Trophoblast cell (in vitro differentiated cells and primary cell): ENCODE results near the gene BMP5.

Experiments used
- DNase-seq, 2 donors: peaks; one replicate each; pipeline ENCODE4 v3.0.0-alpha.2; 2016
- H2AFZ ChIP-seq: 2 replicates; pipeline ENCODE4 v1.6.1; 2013; ENCODE audit warnings: low read length, moderate library complexity, mild to moderate bottlenecking; ENCODE audit not compliant: insufficient read depth, poor library complexity
- H2AK5ac ChIP-seq: 2 replicates; pipeline ENCODE4 v1.6.1; 2013; ENCODE audit warnings: mild to moderate bottlenecking, low read length
- H2BK120ac ChIP-seq: 2 replicates; pipeline ENCODE4 v1.6.1; 2013; ENCODE audit warnings: low read length, mild to moderate bottlenecking, moderate library complexity; ENCODE audit not compliant: insufficient read depth, poor library complexity
- H2BK12ac ChIP-seq: 2 replicates; pipeline ENCODE4 v1.6.1; 2013; ENCODE audit warnings: mild to moderate bottlenecking, low read length, moderate library complexity
- H2BK5ac ChIP-seq: 2 replicates; pipeline ENCODE4 v1.6.1; 2013; ENCODE audit warnings: low read length, low read depth, moderate library complexity, mild to moderate bottlenecking; ENCODE audit not compliant: poor library complexity
- H3K14ac ChIP-seq: 2 replicates; pipeline ENCODE4 v1.6.1; 2013; ENCODE audit warnings: mild to moderate bottlenecking, low read length
- H3K18ac ChIP-seq: 2 replicates; pipeline ENCODE4 v1.6.1; 2013; ENCODE audit warnings: mild to moderate bottlenecking, low read length
- H3K23ac ChIP-seq: 2 replicates; pipeline ENCODE4 v1.6.1; 2013; ENCODE audit warnings: low read length
- H3K27ac ChIP-seq: 2 replicates; pipeline ENCODE4 v1.5.1; 2013; ENCODE audit warnings: low read depth, mild to moderate bottlenecking, inconsistent platforms, low read length, moderate library complexity
- H3K27me3 ChIP-seq: 2 replicates; pipeline ENCODE4 v1.6.1; 2013; ENCODE audit warnings: inconsistent platforms, mild to moderate bottlenecking, low read length, moderate library complexity; ENCODE audit not compliant: insufficient read depth
- H3K36me3 ChIP-seq, 2 experiments: 1 replicate in 1 of 2; 2 replicates in 1 of 2; pipeline ENCODE4 v1.6.1; 2013; ENCODE audit warnings: low read length in 2 of 2, mild to moderate bottlenecking in 2 of 2, moderate library complexity in 1 of 2; ENCODE audit not compliant: insufficient read depth in 2 of 2, control insufficient read depth in 1 of 2
- H3K4ac ChIP-seq: 2 replicates; pipeline ENCODE4 v1.6.1; 2013; ENCODE audit warnings: low read depth, mild to moderate bottlenecking, low read length, moderate library complexity
- H3K4me1 ChIP-seq, 2 experiments: 1 replicate in 1 of 2; 2 replicates in 1 of 2; pipeline ENCODE4 v1.6.1; 2013; ENCODE audit warnings: low read length in 2 of 2, mild to moderate bottlenecking in 2 of 2, moderate library complexity in 1 of 2; ENCODE audit not compliant: insufficient read depth in 2 of 2, control insufficient read depth in 1 of 2
- H3K4me2 ChIP-seq: 2 replicates; pipeline ENCODE4 v1.6.1; 2013; ENCODE audit warnings: inconsistent platforms, mild to moderate bottlenecking, low read length, moderate library complexity
- H3K4me3 ChIP-seq: 2 replicates; pipeline ENCODE4 v1.5.1; 2013; ENCODE audit warnings: mild to moderate bottlenecking, low read depth, low read length, inconsistent platforms
- H3K79me1 ChIP-seq: one replicate; pipeline ENCODE4 v1.6.1; 2013; ENCODE audit warnings: low read length
- H3K79me2 ChIP-seq: 2 replicates; pipeline ENCODE4 v1.6.1; 2013; ENCODE audit warnings: low read length, mild to moderate bottlenecking; ENCODE audit not compliant: control insufficient read depth, insufficient read depth, poor library complexity
- H3K9ac ChIP-seq: 2 replicates; pipeline ENCODE4 v1.6.1; 2013; ENCODE audit warnings: mild to moderate bottlenecking, low read length
- H3K9me3 ChIP-seq: 2 replicates; pipeline ENCODE4 v1.6.1; 2013; ENCODE audit warnings: low read depth, mild to moderate bottlenecking, control low read depth, inconsistent platforms, low read length; ENCODE audit not compliant: insufficient read depth
- H4K12ac ChIP-seq: 2 replicates; pipeline ENCODE4 v1.6.1; 2013; ENCODE audit warnings: low read depth, mild to moderate bottlenecking, low read length, moderate library complexity
- H4K8ac ChIP-seq: 2 replicates; pipeline ENCODE4 v1.6.1; 2013; ENCODE audit warnings: low read depth, mild to moderate bottlenecking, low read length, moderate library complexity
- H4K91ac ChIP-seq: one replicate; pipeline ENCODE4 v1.6.1; 2013; ENCODE audit warnings: low read depth, mild to moderate bottlenecking, low read length, moderate library complexity
- WGBS: extraction: QIAGEN DNeasy Blood & Tissue Kit; methylation state at CpG from one replicate; pipeline ENCODE4 v1.1.7; 2013; ENCODE audit warnings: missing lambda C conversion rate; ENCODE audit not compliant: insufficient read length, insufficient coverage; ENCODE audit errors: extremely low coverage; 5-methylcytosine and 5-hydroxymethylcytosine counted together

The BMP5 gene

GRCh38 chr6:55773620-55774216 is 101.7 kb downstream of the BMP5 start:
- H4K8ac ChIP-seq: no peak overlapping the region
- H3K4ac ChIP-seq: no peak overlapping the region
- no peaks in the 10 kb centered on the region for H3K79me2 ChIP-seq
- no peak overlapping the region for H2BK5ac ChIP-seq
- no peak overlapping the region for H3K18ac ChIP-seq
- no peak overlapping the region for H3K9ac ChIP-seq
- H4K12ac ChIP-seq: no peak overlapping the region
- H2BK12ac ChIP-seq: no peak overlapping the region
- no peak overlapping the region for H3K27ac ChIP-seq
- H3K23ac ChIP-seq: no peak overlapping the region
- DNase-seq: no peak
- H3K14ac ChIP-seq: no peak overlapping the region
- no peak overlapping the region for H4K91ac ChIP-seq
- no peaks in the 10 kb centered on the region for H3K27me3 ChIP-seq
- H3K9me3 ChIP-seq: no peaks in the 10 kb centered on the region
- no peaks in the 10 kb centered on the region for H3K4me1 ChIP-seq
- H3K79me1 ChIP-seq: no peaks in the 10 kb centered on the region
- WGBS: no CpG with 5 or more reads among the region's 9 CpGs
- no peak overlapping the region for H2BK120ac ChIP-seq
- H2AFZ ChIP-seq: no peak overlapping the region
- H3K4me2 ChIP-seq: no peak overlapping the region
- no peak overlapping the region for H2AK5ac ChIP-seq
- H3K4me3 ChIP-seq: no peak overlapping the region
- H3K36me3 ChIP-seq: no peaks in the 10 kb centered on the region

GRCh38 chr6:55772730-55773129 is 102.7 kb downstream of the BMP5 start:
- H2BK12ac ChIP-seq: no peak overlapping the region
- no peak overlapping the region for H3K18ac ChIP-seq
- no peak overlapping the region for H3K9ac ChIP-seq
- H3K4ac ChIP-seq: no peak overlapping the region
- no peaks in the 10 kb centered on the region for H3K79me2 ChIP-seq
- H3K9me3 ChIP-seq: no peaks in the 10 kb centered on the region
- no peaks in the 10 kb centered on the region for H3K4me1 ChIP-seq
- H3K14ac ChIP-seq: no peak overlapping the region
- H2BK120ac ChIP-seq: no peak overlapping the region
- no peak overlapping the region for H3K4me3 ChIP-seq
- H2AFZ ChIP-seq: no peak overlapping the region
- no peak overlapping the region for H3K27ac ChIP-seq
- H3K79me1 ChIP-seq: no peaks in the 10 kb centered on the region
- H4K12ac ChIP-seq: no peak overlapping the region
- no peaks in the 10 kb centered on the region for H3K27me3 ChIP-seq
- H3K4me2 ChIP-seq: no peak overlapping the region
- peak in 1 of 2 donors; percentile 7 for DNase-seq
- WGBS: no CpG with 5 or more reads among the region's 3 CpGs
- H2BK5ac ChIP-seq: no peak overlapping the region
- no peaks in the 10 kb centered on the region for H3K36me3 ChIP-seq
- no peak overlapping the region for H2AK5ac ChIP-seq
- no peak overlapping the region for H3K23ac ChIP-seq
- no peak overlapping the region for H4K91ac ChIP-seq
- H4K8ac ChIP-seq: no peak overlapping the region

- Histone ChIP-seq H3K79me2 (no peaks in the 10 kb centered on the region), H2AK5ac (no peak overlapping the region), H3K14ac (no peak overlapping the region), H3K79me1 (no peaks in the 10 kb centered on the region), H3K23ac (no peak overlapping the region), H3K36me3 (no peaks in the 10 kb centered on the region), H3K9ac (no peak overlapping the region), H4K8ac (no peak overlapping the region), H3K27me3 (no peaks in the 10 kb centered on the region), H3K4ac (no peak overlapping the region), H2BK12ac (no peak overlapping the region), H3K27ac (no peak overlapping the region), H3K4me2 (no peak overlapping the region), H3K4me1 (no peaks in the 10 kb centered on the region), H2BK5ac (no peak overlapping the region), H3K18ac (no peak overlapping the region), H2AFZ (no peak overlapping the region), H4K12ac (no peak overlapping the region), H2BK120ac (no peak overlapping the region), H4K91ac (no peak overlapping the region), H3K9me3 (no peaks in the 10 kb centered on the region), H3K4me3 (no peak overlapping the region)
- no peak for DNase-seq
- no CpG with 5 or more reads among the region's 1 CpG for WGBS
Measured at GRCh38 chr6:55759536-55759935, 115.9 kb downstream of the BMP5 start.

- no CpG with 5 or more reads among the region's 3 CpGs for WGBS
- Histone ChIP-seq H3K9me3 (no peaks in the 10 kb centered on the region), H2BK120ac (no peak overlapping the region), H3K18ac (no peak overlapping the region), H3K9ac (no peak overlapping the region), H2AK5ac (no peak overlapping the region), H3K79me2 (no peaks in the 10 kb centered on the region), H3K36me3 (no peaks in the 10 kb centered on the region), H2BK5ac (no peak overlapping the region), H4K91ac (no peak overlapping the region), H3K4me3 (no peak overlapping the region), H3K4me1 (no peaks in the 10 kb centered on the region), H3K4me2 (no peak overlapping the region), H2BK12ac (no peak overlapping the region), H3K27ac (no peak overlapping the region), H3K14ac (no peak overlapping the region), H2AFZ (no peak overlapping the region), H3K79me1 (no peaks in the 10 kb centered on the region), H4K12ac (no peak overlapping the region), H3K4ac (no peak overlapping the region), H3K27me3 (no peaks in the 10 kb centered on the region), H3K23ac (no peak overlapping the region), H4K8ac (no peak overlapping the region)
- DNase-seq: peak; percentile 62 to 85
Measured at GRCh38 chr6:55758156-55758937, 117.0 kb downstream of the BMP5 start.
